Measurements from ENCODE around the gene BPIFB3. TPM values are rescaled to one million over a fixed set of nuclear protein-coding genes. Genes with fewer than 3 reads are reported as not detected.
A peak's percentile ranks its signal among the peaks of the same experiment; 100 is the strongest.

BPIFB3 gene
- total and polyA plus RNA-seq, 2 of the 13 experiments (the other 11 are each of a cell fraction or from before 2014, with no cell fraction given): 0.09 TPM; not detected in 1

DNA sequence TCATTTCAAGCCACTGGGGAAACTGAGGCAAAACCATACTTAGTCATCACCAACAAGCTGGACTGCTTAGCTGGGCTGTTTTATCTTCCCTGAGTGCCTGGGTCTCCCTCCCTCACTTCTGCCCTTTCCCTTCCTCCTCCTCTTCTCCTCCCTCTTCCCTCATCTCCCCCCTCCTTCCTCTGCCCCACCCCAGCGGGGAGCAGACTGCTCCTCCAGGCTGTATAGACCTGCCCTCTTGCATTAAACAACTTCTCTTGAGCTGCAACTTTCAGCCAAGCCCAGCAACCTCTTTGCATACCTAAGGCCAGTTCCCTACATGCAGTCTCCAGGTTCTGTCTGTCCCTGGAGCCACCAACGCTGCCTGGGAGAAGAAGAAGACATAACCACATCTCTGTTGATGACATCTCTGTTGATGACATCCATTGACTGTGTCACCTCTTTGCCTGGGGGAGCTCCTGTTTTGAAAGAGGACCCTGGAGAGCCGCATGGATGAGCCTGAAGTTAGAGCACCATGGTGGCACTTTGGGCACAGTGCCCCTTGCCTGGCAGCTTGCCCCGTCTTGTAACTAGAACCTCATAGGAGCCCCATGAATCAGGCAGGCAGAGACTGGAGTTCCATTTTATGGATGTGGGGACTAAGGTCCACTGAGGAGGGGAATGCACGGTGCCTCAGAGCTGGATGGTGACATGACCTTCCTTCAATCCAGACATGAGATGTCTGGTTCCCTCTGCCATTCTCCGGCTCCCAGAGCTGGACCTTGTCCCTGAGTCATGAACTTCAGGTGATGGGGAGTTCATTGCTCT lies 30.1 kb upstream of the BPIFB3 start (continued):
- TF ChIP-seq, protein P1, sequence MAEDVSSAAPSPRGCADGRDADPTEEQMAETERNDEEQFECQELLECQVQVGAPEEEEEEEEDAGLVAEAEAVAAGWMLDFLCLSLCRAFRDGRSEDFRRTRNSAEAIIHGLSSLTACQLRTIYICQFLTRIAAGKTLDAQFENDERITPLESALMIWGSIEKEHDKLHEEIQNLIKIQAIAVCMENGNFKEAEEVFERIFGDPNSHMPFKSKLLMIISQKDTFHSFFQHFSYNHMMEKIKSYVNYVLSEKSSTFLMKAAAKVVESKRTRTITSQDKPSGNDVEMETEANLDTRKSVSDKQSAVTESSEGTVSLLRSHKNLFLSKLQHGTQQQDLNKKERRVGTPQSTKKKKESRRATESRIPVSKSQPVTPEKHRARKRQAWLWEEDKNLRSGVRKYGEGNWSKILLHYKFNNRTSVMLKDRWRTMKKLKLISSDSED (CRISPR knock-in tag; IDR thresholded peaks at IDR 0.05): no peak; the same call in 1 of the 2 replicates
- TF ChIP-seq, protein P2, sequence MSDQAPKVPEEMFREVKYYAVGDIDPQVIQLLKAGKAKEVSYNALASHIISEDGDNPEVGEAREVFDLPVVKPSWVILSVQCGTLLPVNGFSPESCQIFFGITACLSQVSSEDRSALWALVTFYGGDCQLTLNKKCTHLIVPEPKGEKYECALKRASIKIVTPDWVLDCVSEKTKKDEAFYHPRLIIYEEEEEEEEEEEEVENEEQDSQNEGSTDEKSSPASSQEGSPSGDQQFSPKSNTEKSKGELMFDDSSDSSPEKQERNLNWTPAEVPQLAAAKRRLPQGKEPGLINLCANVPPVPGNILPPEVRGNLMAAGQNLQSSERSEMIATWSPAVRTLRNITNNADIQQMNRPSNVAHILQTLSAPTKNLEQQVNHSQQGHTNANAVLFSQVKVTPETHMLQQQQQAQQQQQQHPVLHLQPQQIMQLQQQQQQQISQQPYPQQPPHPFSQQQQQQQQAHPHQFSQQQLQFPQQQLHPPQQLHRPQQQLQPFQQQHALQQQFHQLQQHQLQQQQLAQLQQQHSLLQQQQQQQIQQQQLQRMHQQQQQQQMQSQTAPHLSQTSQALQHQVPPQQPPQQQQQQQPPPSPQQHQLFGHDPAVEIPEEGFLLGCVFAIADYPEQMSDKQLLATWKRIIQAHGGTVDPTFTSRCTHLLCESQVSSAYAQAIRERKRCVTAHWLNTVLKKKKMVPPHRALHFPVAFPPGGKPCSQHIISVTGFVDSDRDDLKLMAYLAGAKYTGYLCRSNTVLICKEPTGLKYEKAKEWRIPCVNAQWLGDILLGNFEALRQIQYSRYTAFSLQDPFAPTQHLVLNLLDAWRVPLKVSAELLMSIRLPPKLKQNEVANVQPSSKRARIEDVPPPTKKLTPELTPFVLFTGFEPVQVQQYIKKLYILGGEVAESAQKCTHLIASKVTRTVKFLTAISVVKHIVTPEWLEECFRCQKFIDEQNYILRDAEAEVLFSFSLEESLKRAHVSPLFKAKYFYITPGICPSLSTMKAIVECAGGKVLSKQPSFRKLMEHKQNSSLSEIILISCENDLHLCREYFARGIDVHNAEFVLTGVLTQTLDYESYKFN (CRISPR knock-in tag; conservative IDR thresholded peaks at IDR 0.05): no peak
- peak; percentile 93 for TF ChIP-seq PCBP2 (optimal IDR thresholded peaks at IDR 0.05; ENCODE audit: low read depth, low read length, poor library complexity, severe bottlenecking)
- 0 out of 2 replicates have a peak, but pooled peaks have one; percentile 32 for TF ChIP-seq MXD4 (CRISPR knock-in tag; IDR thresholded peaks at IDR 0.05)
- TF ChIP-seq SRSF1 (optimal IDR thresholded peaks at IDR 0.05; ENCODE audit: low read depth, low read length): peak; percentile 41
- TF ChIP-seq, protein P3, sequence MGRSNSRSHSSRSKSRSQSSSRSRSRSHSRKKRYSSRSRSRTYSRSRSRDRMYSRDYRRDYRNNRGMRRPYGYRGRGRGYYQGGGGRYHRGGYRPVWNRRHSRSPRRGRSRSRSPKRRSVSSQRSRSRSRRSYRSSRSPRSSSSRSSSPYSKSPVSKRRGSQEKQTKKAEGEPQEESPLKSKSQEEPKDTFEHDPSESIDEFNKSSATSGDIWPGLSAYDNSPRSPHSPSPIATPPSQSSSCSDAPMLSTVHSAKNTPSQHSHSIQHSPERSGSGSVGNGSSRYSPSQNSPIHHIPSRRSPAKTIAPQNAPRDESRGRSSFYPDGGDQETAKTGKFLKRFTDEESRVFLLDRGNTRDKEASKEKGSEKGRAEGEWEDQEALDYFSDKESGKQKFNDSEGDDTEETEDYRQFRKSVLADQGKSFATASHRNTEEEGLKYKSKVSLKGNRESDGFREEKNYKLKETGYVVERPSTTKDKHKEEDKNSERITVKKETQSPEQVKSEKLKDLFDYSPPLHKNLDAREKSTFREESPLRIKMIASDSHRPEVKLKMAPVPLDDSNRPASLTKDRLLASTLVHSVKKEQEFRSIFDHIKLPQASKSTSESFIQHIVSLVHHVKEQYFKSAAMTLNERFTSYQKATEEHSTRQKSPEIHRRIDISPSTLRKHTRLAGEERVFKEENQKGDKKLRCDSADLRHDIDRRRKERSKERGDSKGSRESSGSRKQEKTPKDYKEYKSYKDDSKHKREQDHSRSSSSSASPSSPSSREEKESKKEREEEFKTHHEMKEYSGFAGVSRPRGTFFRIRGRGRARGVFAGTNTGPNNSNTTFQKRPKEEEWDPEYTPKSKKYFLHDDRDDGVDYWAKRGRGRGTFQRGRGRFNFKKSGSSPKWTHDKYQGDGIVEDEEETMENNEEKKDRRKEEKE (IDR thresholded peaks at IDR 0.05): no peak
- 0 out of 2 replicates have a peak, but pooled peaks have one; percentile 56 for TF ChIP-seq HNRNPL (IDR thresholded peaks at IDR 0.05; ENCODE audit: low read depth, low read length)
- TF ChIP-seq ZNF788 (CRISPR knock-in tag; IDR thresholded peaks at IDR 0.05; ENCODE audit: borderline replicate concordance): peak; percentile 41; the same call in 1 of the 2 replicates
- TF ChIP-seq KMT2A (CRISPR knock-in tag; IDR thresholded peaks at IDR 0.05): no peak
- 0 out of 2 replicates have a peak, but pooled peaks have one; percentile 24 for TF ChIP-seq ZSCAN21 (CRISPR knock-in tag; IDR thresholded peaks at IDR 0.05; ENCODE audit: borderline replicate concordance)
- TF ChIP-seq SATB2 (CRISPR knock-in tag; IDR thresholded peaks at IDR 0.05): no peak
- TF ChIP-seq MTF1 (CRISPR knock-in tag; IDR thresholded peaks at IDR 0.05): no peak
- no peak for TF ChIP-seq NR2F1 (CRISPR knock-in tag; IDR thresholded peaks at IDR 0.05)
- 0 out of 2 replicates have a peak, but pooled peaks have one; percentile 40 for TF ChIP-seq ZNF710 (CRISPR knock-in tag; IDR thresholded peaks at IDR 0.05; ENCODE audit: borderline replicate concordance)
